SU-DHL-6 (cell line): ENCODE data around the gene ZNF740.

ENCODE experiments used
- H2AFZ ChIP-seq: fragments of 200-600 bp; sonication (generic); 2 replicates; pipeline ENCODE4 v1.6.1; 2014; ENCODE audit warnings: low read depth, mild to moderate bottlenecking, moderate library complexity, mixed read lengths, antibody characterized with exemption, low read length; ENCODE audit not compliant: severe bottlenecking
- H3F3A ChIP-seq: fragments of 200-600 bp; shearing (Covaris generic); 2 replicates; pipeline ENCODE4 v1.6.0; 2016; ENCODE audit warnings: antibody characterized with exemption, mild to moderate bottlenecking; ENCODE audit not compliant: insufficient read depth
- H3K27ac ChIP-seq: fragments of 200-600 bp; sonication (generic); 2 replicates; pipeline ENCODE4 v1.5.1; 2016; ENCODE audit warnings: low read depth, mild to moderate bottlenecking, low read length, moderate library complexity, mixed read lengths
- H3K27me3 ChIP-seq: fragments of 200-600 bp; sonication (generic), shearing (Covaris generic); 2 replicates; pipeline ENCODE4 v1.6.0; 2014; ENCODE audit warnings: mild to moderate bottlenecking, low read length
- H3K36me3 ChIP-seq: fragments of 200-600 bp; sonication (generic); 2 replicates; pipeline ENCODE4 v1.6.1; 2014; ENCODE audit warnings: mild to moderate bottlenecking, low read length, mixed read lengths
- H3K4me2 ChIP-seq: fragments of 300-600, 200-600 bp; shearing (Covaris generic), sonication (generic); 2 replicates; pipeline ENCODE4 v1.6.0; 2014; ENCODE audit warnings: low read length, low read depth, mild to moderate bottlenecking; ENCODE audit not compliant: poor library complexity, severe bottlenecking
- H3K4me3 ChIP-seq: fragments of 200-600 bp; sonication (generic); 2 replicates; pipeline ENCODE4 v1.5.1; 2014; ENCODE audit warnings: antibody characterized with exemption, low read length, mild to moderate bottlenecking, mixed read lengths; ENCODE audit not compliant: insufficient read depth, poor library complexity, severe bottlenecking
- H3K79me2 ChIP-seq: fragments of 200-600 bp; sonication (generic); 2 replicates; pipeline ENCODE4 v1.6.1; 2014; ENCODE audit warnings: mild to moderate bottlenecking, low read length, moderate library complexity; ENCODE audit not compliant: insufficient read depth
- H3K9ac ChIP-seq: fragments of 200-600 bp; sonication (generic); 2 replicates; pipeline ENCODE4 v1.7.0; 2014; ENCODE audit warnings: mild to moderate bottlenecking, low read length
- H3K9me2 ChIP-seq: fragments of 200-600 bp; sonication (generic); replicated peaks from 2 replicates; pipeline ENCODE4 v1.6.1; 2014; ENCODE audit warnings: low read length; ENCODE audit not compliant: insufficient read depth
- H3K9me3 ChIP-seq: fragments of 200-600 bp; sonication (generic); 2 replicates; pipeline ENCODE4 v1.6.1; 2014; ENCODE audit warnings: low read length, mixed read lengths; ENCODE audit not compliant: insufficient read depth
- H4K20me1 ChIP-seq: fragments of 200-600 bp; sonication (generic); 2 replicates; pipeline ENCODE4 v1.6.1; 2014; ENCODE audit warnings: low read depth, mild to moderate bottlenecking, antibody characterized with exemption, low read length, moderate library complexity, mixed read lengths
- CTCF ChIP-seq: fragments of 200-600 bp; sonication (generic); IDR thresholded peaks from one replicate; pipeline ENCODE4 v1.5.1; 2017; ENCODE audit warnings: antibody characterized with exemption, mild to moderate bottlenecking, low read length, moderate library complexity; ENCODE audit not compliant: insufficient read depth, poor library complexity, severe bottlenecking
- EZH2phosphoT487 ChIP-seq: fragments of 200-600 bp; sonication (generic), shearing (Covaris generic); conservative IDR thresholded peaks from 2 replicates; pipeline ENCODE4 v1.6.1; 2018; ENCODE audit warnings: mild to moderate bottlenecking, antibody characterized with exemption, low read length, moderate library complexity, mixed read lengths

The ZNF740 gene

GRCh38 chr12:53208877-53209463, 28.4 kb downstream of the ZNF740 start:
- H3K4me3 ChIP-seq = peak overlapping the region; percentile 42
- peak overlapping the region; percentile 13 for H2AFZ ChIP-seq
- H3K4me2 ChIP-seq = peak overlapping the region; percentile 63

GRCh38 chr12:53210843-53211242, 30.3 kb downstream of the ZNF740 start:
- Histone ChIP-seq H3K9me3 (no peaks in the 10 kb centered on the region), H3K27me3 (no peaks in the 10 kb centered on the region), H4K20me1 (no peaks in the 10 kb centered on the region), H3K27ac (no peak overlapping the region), H3K4me2 (no peak overlapping the region), H3K9me2 (no peaks in the 10 kb centered on the region), H3K79me2 (peaks cover 11% of the 10 kb centered on the region), H3K9ac (no peak overlapping the region), H3F3A (peaks cover 23% of the 10 kb centered on the region), H3K4me3 (no peak overlapping the region), H2AFZ (no peak overlapping the region), H3K36me3 (no peaks in the 10 kb centered on the region)
- TF ChIP-seq CTCF = no peak
- no peak for TF ChIP-seq EZH2phosphoT487

More at GRCh38 chr12:53208877-53209463, 28.4 kb downstream of the ZNF740 start:
- Histone ChIP-seq H3K36me3 (no peaks in the 10 kb centered on the region), H4K20me1 (no peaks in the 10 kb centered on the region), H3K9me3 (no peaks in the 10 kb centered on the region), H3F3A (peaks cover 33% of the 10 kb centered on the region), H3K9me2 (no peaks in the 10 kb centered on the region), H3K9ac (peak overlapping the region; percentile 46), H3K27ac (peak overlapping the region; percentile 69), H3K27me3 (no peaks in the 10 kb centered on the region), H3K79me2 (peaks cover 30% of the 10 kb centered on the region)
- TF ChIP-seq EZH2phosphoT487 (no peak), CTCF (no peak)

- Histone ChIP-seq H3K4me2 (no peak overlapping the region), H3K9me3 (no peaks in the 10 kb centered on the region), H3K27ac (no peak overlapping the region), H3K9me2 (no peaks in the 10 kb centered on the region), H4K20me1 (no peaks in the 10 kb centered on the region), H3K9ac (no peak overlapping the region), H3K79me2 (peaks cover 3% of the 10 kb centered on the region), H3K4me3 (no peak overlapping the region), H3F3A (peaks cover 15% of the 10 kb centered on the region; the same call in 1 of the 2 replicates), H2AFZ (no peak overlapping the region), H3K36me3 (no peaks in the 10 kb centered on the region), H3K27me3 (no peaks in the 10 kb centered on the region)
- no peak for TF ChIP-seq EZH2phosphoT487
- TF ChIP-seq CTCF = peak; percentile 71
Observed at GRCh38 chr12:53211476-53212381, 31.2 kb downstream of the ZNF740 start.
